DMS114 treated with DMSO at 0.1 percent for 48 hours (cell line): Measurements from ENCODE around the gene CD58.
A peak's percentile ranks its signal among the peaks of the same experiment; 100 is the strongest.
"Not testable (repeated sequence)": the region's sequence is repeated elsewhere in the genome, so short reads cannot be mapped to it uniquely, and the experiment has no call there.

Experiments
- DNase-seq: peaks from one replicate; lab custom pipeline; 2025; ENCODE audit not compliant: unreplicated experiment; lab: John Stamatoyannopoulos, UW

Gene CD58

DNA sequence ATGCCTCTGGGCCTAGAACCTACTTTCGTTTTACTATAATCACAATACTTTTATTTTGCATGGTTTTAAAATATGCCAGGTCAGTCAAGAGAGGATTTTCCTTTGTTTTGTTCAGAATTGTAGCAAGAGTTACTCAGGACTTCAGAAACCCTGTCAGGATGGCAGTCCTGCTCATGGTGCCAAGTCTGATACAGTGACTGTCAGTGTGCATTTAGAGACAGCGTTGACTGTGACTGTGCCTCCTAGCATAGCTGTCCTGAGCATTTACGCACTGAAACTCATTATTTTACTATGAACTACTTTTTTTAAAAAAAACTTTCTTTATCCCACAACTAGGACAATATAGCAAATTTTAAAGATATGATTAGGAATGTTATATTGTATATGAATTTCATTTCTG, 23.2 kb upstream of the CD58 start:
- not testable (repeated sequence) for DNase-seq

DNA sequence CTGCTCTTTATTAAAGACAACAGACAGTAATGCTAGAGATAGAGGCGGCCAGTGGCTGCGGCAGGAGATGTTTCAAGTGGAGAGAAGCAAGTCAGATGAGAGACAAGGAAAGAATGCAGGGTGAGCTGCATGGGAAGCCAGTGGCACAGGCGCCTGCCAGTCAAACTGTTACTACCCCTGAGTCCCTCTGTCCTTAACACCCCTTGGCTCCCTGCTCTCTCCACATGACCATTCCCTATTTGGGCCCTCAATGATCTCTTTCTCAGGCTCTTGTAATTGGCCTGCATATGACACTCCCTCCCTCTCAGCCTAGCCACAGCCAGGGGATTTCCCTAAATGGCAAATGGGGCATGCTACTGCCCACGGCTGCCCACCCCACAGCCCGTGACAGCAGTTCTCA, 22.6 kb upstream of the CD58 start:
- DNase-seq = not testable (repeated sequence)

DNA sequence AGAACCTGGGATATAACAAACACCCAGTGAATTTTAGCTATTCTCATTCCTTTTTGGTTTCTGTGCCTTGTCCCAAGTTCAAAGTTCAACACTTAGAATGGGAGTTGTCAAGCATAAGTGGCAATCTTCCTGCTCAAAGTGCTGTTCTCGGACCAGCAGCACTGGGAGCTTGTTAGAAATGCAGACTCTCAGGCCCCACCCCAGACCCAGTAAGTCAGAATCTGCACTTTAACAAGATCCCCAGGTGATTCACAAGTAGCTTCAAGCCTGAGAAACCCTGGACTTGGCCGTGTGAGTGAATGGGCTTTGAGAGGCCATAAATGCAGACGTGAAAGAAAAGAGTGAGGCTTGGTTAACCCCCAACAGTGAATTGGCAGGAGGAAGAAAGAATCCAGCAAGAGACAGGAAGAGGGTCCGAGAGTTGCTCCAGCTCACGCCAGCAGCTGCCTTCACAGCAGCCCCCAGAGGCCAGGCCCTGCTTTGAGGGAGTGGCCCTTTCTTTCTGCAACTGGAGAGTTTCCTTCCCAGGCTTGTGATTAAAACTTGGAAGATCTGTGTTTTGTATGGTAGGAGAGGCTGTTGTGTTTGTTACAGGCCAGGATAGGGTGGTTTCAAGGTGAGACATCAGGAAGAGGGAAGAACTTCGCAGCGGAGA, 21.3 kb upstream of the CD58 start:
- not testable (repeated sequence) for DNase-seq

DNA sequence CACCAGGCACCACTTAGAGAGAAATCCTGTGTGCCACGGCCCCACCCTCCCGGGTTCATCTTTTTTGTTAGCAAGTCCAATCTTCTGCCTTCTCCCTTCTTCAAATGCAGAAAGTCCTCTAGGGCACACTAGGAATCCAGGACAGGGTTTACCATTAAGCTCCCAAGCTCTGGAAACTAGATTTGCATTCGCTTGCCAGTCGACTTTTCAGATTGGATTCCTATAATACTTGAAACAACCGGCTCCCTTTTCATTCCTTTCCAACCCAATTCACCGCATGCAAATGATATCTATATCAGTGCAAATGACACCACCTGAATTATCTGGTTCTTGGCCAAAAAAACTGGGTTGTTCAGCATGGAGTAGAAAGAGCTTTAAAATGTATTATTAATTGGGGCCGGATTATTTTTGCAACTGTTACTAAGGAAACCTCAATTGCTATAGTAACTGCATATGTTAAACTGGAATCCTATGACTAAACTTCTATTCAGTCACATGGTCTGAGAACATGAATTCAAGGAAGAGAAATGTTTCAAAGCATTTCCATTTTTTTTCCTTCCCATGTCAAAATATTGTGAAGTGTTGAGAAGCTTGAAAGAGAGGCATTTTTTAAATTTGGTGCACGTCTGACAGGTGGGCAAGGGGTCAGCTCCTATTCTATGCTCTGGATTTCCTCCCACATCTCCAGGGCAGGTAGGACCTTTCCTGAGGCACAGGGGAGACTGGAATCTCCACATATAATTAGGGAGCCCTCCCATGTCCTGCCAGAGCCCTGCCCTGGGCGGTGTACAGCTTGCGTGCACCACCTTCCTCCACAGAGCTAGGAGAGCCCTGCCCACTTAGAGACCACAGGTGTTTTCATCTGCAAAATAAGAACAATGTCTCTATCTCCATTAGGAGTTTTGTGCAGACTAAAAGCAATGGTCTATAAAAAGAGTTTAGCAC, 20.5 kb upstream of the CD58 start:
- DNase-seq = not testable (repeated sequence)

DNA sequence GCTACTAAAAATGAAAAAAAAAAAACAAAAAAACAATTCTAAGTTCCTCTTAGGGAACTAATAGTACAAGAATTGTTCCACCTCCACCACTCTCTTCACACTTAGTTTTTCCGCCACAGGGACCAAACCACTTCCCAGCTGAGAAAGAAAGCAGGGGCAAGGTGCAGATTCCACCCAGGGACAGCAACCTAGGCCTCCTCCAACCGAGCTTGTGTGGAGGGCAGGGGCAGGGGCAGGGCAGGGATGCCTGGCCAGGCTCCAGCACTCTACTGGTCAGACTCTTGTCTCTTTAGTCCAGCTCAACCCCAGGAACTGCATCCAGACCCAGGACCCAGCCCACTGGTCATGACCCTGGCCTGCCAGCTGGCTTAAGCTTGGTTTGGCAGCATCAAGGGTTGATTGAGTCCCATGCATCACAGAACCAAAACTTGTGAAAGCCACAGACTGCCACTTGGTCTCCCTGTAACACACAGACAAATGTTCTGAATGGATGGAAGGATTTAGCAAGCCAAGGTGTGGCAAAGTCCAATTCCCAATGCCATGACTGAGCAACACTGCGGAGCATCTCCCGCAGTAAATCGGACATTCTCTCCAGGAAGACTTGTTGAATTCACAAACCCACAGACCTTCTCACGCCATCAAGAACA, 19.7 kb upstream of the CD58 start:
- DNase-seq = not testable (repeated sequence)

DNA sequence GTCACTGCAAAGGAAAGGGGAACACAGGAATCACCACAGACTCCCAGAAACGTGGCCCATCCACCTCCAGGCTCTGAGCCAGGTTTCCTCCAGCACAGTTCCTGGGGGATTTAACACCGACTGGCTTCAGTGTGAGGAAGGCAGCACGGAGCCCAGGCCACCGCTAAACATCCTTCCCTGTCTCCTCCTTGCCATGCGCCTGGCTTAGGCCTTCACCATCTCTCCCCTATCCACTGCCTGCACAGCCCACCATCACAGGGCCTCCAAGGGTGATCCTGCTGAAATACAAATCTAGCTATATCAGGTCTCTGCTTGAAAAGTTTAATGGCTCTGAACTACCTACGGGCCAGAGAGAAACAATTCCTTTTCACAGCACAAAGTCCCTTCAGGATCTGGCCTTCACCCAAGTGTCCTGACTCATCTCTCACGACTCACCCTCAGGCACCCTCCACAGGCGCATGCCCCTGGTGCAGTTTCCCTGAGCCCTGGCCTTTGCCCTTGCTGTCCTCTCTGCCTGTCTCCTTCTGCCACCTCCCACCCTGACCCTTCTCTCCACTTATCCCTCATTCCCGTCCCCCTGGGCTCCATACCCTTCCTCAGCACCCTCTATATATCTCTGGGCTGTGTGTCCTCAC, 18.4 kb upstream of the CD58 start:
- DNase-seq = not testable (repeated sequence)

DNA sequence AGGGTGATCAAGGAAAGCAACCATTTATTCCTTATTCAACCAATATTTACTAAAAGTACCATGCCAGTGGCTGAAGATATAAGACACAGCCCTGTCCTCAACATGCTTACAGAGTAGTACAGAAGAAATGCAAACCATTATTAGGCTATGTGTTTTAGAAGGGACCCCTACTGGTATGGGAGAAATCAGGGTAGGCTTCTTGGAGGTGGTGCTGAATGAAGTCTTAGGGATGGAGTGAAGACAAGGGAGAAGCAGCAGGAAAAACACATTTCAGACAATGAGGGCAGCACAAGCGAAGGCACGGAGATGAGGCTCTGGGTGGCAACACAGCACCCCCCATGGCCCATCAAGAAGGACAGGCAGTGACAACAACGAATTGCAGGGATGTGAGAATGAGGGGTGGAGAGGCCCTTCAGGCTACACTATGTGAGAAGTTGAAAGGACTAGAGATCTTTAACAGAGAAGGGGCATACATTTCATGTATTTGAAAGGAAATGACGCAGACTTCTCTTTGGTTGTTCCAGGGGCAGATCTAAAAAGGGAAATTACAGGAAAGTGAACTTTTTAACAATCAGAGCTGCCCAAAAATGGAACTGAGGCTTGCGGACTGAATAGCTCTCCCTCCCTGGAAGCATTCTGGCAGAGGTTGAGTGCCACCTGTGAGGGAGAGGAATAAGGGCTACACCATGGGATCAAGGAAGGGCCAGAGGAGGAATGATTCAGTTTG, 16.8 kb upstream of the CD58 start:
- DNase-seq = no peak

DNA sequence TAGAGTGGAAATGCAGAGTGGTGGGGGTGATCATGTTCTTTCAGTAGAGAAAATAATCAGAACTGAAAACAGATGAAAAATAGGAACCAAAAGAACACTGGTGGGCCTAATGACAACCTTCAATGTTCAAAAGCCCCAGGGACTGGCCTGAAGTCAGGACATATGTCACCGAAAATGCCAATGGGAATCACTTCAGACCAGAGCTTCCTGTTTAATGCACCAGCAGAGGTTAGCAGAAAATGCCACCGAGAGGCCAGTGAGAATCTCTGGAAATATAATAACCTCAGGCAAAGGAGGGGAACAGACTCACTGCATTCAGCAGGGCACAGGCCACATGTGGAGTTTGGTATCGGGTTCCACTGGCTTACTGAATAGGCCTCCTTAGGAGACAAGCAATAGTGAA, 15.9 kb upstream of the CD58 start:
- no peak for DNase-seq

DNA sequence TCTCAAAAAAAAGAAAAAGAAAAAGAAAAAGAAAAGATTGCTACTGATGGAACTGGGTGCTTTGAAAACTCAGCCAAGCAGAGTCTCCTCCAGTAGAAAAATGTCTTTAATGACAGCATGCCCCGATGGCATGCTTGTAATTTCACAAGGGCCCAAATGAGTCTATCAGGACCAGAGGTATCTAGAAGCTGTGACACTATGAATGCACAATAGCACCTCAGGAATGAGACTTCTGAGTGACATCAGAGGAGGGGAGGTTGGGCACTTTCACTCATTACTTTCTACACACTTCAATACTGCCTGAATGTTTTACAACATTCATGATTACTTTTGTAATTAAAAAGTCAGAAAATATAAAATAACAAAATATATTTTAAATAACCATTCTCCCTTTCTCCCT, 15.1 kb upstream of the CD58 start:
- DNase-seq = no peak

DNA sequence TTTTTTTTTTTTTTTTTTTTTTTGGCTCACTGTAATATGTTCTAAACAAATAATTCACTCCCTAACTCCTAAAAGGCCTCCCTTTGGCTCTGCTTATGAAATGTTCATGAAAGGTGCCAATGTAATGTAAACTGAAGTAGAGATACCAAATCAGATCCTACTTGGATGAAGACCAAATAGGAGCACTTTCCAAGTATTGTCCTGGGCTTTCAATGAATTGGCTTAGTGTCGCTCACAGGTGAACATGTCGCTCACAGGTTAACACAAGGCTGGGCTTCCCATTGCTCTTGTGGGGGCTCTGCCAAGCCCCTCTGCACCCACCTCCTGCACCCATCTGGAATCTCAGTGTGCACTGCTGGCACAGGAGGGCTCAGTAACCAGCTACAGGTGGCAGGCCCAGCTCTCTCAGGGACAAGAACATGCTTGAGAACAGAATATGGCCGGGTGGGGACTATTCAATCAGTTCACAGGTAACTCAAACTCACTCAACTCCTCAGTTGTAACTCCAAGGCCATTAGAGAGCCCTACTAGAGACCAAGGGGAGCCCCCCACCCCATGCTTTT, 10.6 kb upstream of the CD58 start:
- no peak for DNase-seq

DNA sequence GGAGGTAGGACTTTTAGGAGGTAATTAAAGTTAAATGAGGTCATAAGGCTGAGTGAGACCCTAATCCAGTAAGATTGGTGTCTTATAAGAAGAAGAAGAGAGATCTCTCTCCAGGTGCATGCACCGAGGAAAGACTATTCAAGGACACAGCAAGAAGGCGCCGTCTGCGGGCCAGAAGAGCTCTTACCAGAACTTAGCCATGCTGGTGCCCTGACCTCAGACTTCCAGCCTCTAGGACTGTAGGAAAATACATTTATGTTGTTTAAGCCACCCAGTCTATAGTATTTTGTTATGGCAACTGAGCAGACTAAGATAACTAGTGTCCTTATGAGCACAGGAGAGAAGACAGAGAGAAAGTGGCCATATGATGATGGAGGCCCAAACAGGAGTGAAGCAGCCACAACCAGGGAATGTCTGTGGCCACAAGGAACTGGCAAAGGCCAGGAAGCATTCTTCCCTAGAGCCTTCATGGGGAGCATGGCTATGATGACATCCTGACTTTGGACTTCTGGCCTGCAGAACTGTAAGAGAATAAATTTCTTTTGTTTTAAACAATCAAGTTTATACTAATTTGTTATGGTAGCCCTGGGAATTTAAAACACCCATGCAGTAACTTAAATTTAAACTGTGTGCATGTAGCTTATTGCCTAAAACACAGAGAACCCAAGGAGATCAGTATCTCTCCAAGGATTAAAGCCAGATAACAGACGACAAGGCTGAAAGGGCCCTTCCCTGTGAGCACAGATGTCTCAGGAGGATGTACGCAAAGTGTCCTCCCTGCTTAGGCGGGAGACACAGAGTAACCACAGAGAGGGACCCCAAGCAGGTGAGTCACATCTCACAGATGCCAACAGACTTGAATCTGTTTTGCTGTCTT, 9.9 kb upstream of the CD58 start:
- DNase-seq = no peak

DNA sequence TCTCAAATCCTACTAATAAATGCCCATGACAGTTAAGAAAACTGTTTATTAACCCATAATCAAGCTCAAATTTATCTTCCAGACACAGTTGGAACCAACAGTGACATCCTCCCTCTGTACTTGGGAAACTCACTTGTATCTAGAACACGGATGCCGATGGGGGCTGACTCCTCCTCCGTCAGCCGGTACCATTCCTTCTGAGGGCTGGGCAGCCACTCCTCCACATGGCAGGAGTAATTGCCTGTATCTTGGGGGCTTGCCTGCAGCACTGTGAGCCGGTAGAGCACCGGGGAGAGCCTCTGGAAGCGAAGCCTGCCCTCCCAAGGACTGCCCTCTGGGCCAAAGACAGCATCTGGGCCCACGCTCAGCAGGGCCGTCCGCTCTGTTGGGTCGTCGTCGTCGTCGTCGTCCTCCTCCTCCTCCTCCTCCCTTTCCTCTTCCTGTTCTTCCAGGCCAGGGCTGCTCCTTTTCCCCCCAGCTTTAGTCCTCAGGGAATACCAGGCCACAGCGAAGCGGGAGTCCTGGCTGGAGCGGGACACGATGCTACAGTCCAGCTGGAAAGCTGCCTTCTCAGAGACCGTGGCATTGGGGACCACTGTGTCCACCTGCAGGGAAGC, 8.5 kb upstream of the CD58 start:
- no peak for DNase-seq

DNA sequence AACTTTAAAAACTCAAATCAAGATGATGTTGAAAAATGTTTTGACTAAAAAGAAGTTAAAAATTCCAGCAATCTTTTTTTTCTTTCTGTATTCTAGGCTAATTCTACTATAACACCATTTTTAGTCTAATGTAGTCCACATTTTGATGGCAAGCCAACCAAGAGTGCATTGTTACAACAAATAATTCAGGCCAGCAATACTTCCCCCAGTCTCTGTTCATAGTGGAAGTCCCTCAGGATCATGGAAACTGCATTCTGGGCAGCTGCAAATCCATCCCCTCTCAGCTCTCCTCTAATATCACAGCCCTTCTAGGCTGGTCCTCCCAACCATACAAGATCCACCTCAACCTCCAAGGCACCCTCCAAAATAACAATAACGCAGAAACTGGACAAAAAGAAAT, 7.8 kb upstream of the CD58 start:
- no peak for DNase-seq

DNA sequence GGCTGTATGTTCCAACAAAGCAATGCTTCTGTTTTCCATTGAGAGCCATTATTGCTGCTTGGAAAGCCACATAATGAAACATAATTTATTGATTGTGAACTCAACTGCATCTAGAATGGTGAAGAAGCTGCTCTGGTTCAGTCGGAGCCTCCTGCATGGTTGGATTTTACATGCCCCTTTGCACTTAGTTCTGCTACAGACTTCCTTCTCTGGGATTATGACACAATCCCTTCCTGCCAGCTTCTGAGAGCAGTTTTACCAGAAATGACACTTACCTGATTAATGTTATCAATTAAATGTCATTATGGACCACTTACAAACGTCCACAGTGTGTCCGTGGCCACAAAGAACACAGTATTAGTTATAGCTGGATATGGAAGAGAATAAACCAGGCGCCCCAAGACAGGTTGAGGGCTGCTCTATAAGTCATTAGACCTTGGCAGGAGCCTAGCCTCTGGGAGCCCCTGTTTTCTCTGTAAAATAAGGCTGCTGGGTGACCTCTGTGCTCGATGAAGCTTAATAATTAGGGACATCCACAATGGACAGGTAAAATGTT, 7.0 kb upstream of the CD58 start:
- DNase-seq = no peak

DNA sequence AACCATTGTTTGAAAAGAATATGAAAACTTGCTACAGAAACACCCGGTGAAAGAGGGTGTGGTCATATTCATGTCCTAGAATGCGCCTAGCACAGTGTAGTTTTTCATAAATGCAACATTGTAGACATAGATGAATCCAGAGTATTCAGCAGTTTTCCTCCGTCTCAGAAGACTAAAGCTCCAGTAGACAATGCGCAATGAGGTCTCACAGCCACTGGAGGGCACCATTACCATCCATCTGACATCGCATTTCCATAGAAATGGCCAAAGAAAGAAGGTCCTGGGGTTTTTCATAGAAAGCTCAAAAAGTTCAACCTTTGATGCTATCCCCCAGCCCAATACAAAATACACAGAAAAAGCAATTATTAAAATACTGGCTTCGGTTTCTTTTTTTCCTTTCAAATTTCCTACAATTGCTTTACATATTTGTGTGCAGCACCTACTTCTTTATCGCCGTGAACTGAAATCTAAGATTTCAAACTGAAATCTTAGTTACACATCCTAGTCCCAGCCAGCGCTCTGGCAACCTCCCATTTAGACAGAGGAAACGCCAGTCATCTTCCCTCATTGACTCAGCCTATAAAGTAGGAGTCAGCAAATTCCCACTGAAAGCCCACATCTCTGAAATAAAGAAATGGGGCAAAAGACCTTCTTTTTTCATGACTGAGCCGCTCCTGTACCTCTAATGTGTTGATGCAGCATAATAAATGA, 3.9 kb upstream of the CD58 start:
- peak; percentile 67 for DNase-seq

DNA sequence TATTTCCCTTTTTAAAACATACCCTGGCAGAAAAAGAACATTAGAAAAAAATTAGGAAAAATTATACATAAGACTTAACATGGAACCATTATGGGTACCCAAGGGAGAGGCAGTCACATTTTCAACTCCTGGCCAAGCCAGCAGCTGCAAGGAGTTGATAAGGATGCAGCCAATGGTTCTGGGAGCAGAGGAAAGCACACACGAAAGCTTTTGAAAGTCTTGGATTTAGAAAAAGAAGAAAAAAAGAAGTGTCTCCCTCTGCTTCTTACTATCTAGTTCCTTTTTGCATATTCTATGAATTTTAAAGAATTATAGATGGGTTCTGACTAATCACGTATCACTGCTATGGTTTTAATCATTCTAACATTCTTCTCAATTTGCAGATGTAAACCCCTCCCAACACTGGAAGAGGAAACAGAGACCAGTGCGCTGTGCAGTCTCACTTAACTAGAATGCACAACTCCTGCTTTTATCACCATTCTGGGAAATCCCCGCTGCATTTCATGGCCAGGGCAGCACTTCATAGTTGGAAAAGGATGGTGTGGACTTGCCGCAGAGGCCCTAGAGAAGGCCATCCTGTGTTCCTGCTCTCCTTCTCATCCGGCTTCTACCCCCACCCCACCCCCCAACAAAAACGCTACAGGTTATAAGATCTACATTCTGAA, 2.7 kb upstream of the CD58 start:
- no peak for DNase-seq

DNA sequence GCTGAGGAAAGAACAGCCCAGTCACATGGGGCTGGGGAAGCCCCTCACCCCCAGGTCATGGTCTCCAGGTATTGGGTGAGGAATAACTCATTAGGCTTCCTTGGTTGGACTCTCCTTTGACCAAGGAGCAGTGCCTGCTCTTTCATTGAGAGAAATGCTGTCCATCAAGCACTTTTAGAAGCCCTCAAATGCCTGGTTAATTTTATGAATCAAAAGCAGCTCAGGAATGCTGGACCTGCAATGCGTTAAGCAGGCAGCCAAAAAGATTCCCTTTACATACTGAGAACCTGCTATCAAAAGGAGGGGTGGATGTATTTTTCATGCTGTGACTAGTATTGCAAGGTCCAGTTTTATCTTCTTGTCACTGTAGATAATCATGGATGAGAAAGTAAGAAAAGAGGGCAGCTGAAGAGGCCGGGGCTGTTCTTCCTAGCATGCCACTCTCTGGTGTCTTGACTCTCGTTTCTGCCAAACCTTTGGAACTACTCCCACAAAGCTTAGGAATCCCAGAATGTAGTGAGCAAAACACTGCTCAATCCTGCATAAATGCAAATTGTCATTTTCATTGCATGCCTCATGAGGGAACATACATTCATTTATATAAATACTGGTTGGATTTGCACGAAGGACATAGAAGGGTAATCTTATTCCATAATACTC, 2.1 kb upstream of the CD58 start:
- DNase-seq = no peak
